Measurements from ENCODE around the gene XPO6.

XPO6 gene

DNA sequence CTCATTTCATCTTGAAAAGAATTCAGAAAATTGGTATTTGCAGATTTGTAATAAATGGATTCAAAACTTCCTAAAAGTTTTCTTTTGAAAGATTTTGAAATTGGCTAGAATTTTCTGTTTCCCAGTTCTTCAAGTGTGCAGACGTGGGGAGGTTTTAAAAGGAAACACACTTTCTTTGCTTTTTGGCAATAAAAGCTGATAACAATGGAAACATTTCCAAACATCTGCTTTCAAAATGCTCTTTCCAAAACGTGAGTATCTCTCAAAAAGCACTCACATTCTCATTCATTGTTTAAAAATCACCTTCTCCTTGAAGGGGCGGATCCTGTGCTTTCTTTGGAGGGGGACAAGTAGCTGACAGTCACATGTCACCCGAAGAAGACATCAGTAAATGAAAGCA lies 139.7 kb downstream of the XPO6 start:
- Mint-ChIP-seq H3K4me3 (no peak overlapping the region), H3K4me1 (ENCODE audit: low read depth) (no peaks in the 10 kb centered on the region), H3K27ac (no peak overlapping the region), H3K36me3 (ENCODE audit: low read depth) (no peaks in the 10 kb centered on the region), H3K27me3 (peaks cover 5% of the 10 kb centered on the region), H3K9me3 (no peaks in the 10 kb centered on the region)

DNA sequence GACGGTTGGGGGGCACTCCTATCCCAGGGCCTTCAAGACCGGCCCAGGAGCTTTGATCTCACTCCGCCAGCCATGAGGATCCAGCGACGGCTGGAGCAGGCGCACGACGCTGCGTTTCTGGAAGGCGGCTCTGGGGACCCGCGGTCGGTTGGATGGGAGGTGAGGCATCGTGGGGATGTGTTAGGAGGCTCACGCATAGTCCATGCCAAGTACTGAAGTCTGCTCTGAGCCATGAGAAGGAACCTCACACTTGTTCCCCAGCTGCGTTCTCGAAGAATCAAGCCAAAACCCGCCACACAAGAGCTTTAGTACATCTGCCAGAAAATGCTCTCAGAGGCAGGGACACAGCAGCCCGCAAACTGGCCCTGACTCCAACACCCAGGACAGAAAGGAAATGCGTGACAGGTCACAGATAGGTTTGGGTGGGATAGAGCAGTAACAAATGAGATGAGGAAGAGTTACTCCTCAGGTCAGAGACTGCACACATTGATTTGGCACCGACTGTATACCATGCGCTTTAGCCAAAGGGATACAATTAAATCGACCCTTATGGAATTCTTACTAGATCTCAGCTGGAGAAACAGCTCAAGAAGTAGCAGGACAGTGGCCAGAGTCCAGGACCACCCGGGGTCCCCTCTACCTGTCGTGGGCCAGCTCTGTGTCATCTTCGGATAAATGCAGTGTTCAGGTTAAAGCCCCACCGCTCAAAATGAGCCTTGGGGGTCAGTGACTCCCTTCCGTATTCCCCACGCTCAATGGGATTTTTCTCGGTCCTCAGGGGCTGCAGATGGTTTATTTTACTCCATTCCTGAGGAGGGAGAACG lies 141.6 kb downstream of the XPO6 start:
- H3K36me3 Mint-ChIP-seq (ENCODE audit: low read depth) = no peaks in the 10 kb centered on the region
- no peaks in the 10 kb centered on the region for H3K9me3 Mint-ChIP-seq
- H3K27ac Mint-ChIP-seq = no peak overlapping the region
- no peak overlapping the region for H3K4me3 Mint-ChIP-seq
- peaks cover 9% of the 10 kb centered on the region for H3K27me3 Mint-ChIP-seq
- no peaks in the 10 kb centered on the region for H3K4me1 Mint-ChIP-seq (ENCODE audit: low read depth)

DNA sequence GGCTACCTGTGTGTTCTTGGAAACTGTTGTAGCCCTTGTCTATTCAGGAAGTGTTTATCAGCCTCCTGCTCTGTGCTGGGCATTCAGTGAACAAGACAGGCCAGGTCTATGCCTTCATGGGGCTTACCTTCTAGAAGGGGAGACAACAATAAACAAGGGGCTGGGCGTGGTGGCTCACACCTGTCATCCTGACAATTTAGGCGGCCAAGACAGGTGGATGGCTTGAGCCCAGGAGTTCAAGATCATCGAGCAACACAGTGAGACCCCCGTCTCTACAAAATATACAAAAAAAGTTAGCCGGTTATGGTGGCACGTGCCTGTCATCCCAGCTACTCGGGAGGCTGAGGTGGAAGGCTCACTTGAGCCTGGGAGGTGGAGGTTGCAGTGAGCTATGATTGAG lies 142.8 kb downstream of the XPO6 start:
- Mint-ChIP-seq H3K4me1 (ENCODE audit: low read depth) (no peaks in the 10 kb centered on the region), H3K36me3 (ENCODE audit: low read depth) (no peaks in the 10 kb centered on the region), H3K4me3 (no peak overlapping the region), H3K9me3 (no peaks in the 10 kb centered on the region), H3K27me3 (peaks cover 20% of the 10 kb centered on the region), H3K27ac (no peak overlapping the region)

DNA sequence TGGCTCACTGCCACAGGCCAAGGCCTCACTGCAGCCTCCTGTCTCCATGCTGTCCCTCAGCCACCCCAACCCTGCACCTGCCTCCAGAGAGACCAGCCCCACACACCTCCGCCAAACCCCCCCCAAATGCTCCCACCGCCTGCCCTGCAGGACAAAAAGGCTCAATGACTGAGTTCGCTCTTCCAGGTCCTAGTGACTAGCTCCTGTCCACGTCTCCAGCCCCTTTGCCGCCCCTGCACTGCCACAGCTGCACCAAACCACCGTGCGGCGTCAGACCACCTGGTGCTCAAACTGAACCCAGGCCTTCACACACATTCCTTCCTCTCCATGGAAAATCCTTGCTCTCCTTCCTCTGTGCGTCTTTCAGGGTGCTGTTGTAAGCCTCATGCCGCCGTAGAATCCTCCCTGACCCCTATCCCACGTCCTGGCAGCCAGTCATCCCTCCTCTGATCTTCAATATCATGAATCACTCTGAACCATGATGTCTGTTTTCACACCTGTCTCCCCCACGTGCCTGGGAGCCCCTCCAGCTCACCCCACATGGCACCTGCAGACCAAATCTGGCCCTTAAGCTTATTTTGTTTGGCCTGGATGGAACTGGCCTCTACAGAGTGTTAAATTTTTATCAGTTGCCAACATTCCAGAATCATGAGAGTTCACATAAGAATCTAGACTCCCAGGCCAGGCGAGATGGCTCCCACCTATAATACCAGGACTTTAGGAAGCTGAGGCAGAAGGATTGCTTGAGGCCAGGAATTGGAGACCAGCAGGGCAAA lies 144.0 kb downstream of the XPO6 start:
- Mint-ChIP-seq H3K4me3 (no peak overlapping the region), H3K36me3 (ENCODE audit: low read depth) (no peaks in the 10 kb centered on the region)

DNA sequence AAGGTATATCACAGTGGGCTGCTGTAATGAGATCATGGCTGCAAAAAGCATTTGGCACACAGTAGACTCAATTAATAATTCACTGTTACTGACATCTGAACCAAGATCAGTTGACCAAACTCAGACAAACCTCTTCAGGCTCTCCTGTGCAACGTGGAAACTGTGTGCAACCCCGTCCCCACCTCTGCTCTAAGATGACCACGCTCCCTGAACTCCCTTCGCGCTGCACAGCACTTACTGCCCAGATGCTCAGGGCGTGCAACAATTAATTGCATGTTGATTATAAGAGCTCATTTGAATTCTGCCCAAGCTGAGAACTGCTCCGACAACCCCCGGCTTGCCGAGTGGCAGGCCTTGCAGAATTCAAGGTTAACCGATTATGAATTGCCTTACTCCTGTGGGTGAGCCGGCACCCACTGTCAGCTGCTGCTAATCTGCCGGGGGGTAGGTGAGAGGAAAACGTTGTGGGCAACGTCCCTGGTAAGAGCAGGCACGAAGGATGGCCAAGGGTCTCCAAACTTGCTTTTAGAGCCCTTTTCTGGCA lies 147.0 kb downstream of the XPO6 start:
- no peaks in the 10 kb centered on the region for H3K9me3 Mint-ChIP-seq
- H3K27ac Mint-ChIP-seq = no peak overlapping the region
- no peaks in the 10 kb centered on the region for H3K36me3 Mint-ChIP-seq (ENCODE audit: low read depth)
- no peak overlapping the region for H3K4me3 Mint-ChIP-seq
- no peaks in the 10 kb centered on the region for H3K4me1 Mint-ChIP-seq (ENCODE audit: low read depth)
- H3K27me3 Mint-ChIP-seq = peaks cover 41% of the 10 kb centered on the region

More for the DNA sequence above, 144.0 kb downstream of the XPO6 start:
- H3K27ac Mint-ChIP-seq = no peak overlapping the region
- H3K9me3 Mint-ChIP-seq = no peaks in the 10 kb centered on the region
- no peaks in the 10 kb centered on the region for H3K4me1 Mint-ChIP-seq (ENCODE audit: low read depth)
- peaks cover 20% of the 10 kb centered on the region for H3K27me3 Mint-ChIP-seq

DNA sequence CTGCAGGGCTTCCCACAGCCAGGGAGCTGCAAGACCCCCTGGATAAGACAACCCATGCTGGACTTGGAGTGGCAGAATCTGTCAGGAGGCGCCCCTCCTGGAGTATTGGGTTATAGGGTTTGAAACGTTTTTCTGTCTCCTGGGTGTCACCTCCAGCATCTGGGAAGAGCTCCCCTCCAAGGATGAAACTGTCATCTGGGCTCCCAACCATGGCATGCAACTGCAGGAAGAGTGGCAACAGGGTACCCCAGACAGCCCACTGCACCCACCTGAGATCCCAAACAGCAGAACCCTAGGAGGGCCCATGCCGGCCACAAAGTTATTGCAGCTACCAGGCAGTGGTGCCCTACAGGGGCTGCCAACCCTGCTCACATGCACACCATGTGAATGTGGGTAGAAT lies 147.6 kb downstream of the XPO6 start:
- no peak overlapping the region for H3K4me3 Mint-ChIP-seq
- H3K4me1 Mint-ChIP-seq (ENCODE audit: low read depth) = no peaks in the 10 kb centered on the region
- no peak overlapping the region for H3K27ac Mint-ChIP-seq
- H3K9me3 Mint-ChIP-seq = no peaks in the 10 kb centered on the region
- H3K36me3 Mint-ChIP-seq (ENCODE audit: low read depth) = no peaks in the 10 kb centered on the region
- H3K27me3 Mint-ChIP-seq = peaks cover 47% of the 10 kb centered on the region

DNA sequence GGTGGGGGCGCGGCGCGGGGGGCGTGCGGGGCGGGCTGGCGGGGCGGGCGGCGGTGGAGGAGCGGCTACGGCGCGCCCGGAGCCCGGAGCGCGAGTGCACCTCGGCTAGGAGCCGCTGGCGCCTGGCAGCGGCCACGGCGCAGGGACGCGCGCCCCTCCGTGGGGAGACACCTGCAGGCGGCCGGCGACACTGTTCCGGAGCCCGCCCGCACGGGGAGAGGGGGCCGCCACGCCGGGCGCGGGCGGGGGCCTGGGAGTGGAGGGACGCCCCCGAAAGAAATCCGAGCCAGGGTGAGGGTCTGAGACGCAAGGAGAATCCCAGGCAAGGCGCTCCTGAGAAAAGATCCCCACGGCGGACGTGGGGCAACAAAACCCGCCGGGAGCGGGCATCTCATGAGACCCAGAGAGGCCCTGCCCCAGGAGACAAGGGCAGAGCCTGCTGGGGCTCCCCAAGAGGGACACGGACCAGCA lies 148.1 kb downstream of the XPO6 start, which contains the start of gene GSG1L:
TSS of gene GSG1L (minus strand) at position 124 of the 471 bp plus-strand sequence. CDS start 290 bp downstream, outside the sequence.
- Mint-ChIP-seq H3K36me3 (ENCODE audit: low read depth) (no peaks in the 10 kb centered on the region), H3K27me3 (peaks cover 52% of the 10 kb centered on the region), H3K9me3 (no peaks in the 10 kb centered on the region), H3K27ac (no peak within 1 kb of the TSS), H3K4me1 (ENCODE audit: low read depth) (no peaks in the 10 kb centered on the region), H3K4me3 (no peak within 1 kb of the TSS)

DNA sequence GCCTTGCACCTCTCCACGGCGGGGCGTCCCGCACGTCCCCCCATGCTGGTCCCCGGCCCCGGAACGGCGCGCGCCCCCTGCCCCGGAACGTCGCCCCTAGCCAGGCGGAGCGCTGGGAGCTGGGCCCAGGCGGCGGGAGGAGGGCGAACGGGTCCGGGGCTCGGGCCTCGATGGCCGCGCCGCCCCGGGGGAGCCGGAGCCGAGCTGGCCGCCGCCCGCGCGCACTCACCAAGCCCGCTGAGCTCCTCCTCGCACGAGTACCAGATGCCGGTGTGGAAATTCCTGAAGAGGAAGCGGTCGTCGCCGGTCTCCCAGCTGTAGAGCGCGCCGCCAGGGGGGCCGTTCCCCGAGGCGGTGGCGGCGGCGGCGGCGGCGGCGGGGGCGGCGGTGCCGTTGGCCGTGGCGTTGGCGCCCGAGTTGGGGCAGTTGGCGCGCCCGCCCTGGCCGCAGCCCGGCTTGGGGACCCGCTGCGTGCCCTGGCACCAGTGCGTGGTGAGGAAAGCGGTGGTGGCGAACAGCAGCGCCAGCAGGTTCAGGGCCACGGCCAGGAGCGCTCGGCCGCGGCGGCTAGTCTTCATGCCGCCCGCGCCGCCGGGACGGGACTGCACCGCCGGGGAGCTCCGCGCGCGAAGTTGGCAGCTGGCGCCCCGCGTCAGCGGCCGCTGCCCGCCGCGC lies 148.8 kb downstream of the XPO6 start:
- Mint-ChIP-seq H3K4me1 (ENCODE audit: low read depth) (no peaks in the 10 kb centered on the region), H3K36me3 (ENCODE audit: low read depth) (no peaks in the 10 kb centered on the region), H3K4me3 (no peak overlapping the region), H3K27ac (no peak overlapping the region), H3K27me3 (peaks cover 55% of the 10 kb centered on the region), H3K9me3 (no peaks in the 10 kb centered on the region)

DNA sequence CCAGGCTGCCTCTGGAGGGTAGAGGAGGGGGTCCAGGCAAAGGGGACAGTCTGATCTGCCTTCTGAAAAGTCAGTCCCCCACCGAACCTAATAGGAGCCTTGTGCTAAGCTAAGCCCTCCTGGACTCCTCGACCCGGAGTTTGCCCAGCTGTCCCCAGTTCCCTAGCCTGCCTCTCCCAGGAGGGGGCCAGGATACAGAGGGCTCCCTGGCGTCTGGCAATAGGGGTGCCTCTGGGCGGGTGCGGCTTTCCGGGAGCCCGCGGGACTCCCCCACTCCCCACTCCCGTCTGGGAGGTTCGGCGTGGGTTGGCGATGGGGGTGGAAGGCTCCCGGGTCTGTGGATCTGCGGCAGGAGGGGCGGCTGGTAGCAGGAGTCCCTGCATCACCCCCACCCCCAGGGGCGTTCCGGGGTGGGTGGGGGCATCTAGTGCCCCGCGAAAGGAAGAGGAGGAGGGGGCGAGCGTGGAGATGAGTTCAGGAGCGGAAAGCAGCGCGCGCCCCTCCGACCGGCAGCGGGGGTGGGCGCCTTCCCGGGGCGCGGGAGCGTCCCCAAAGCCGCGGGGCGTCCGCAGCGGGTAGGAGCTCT lies 149.4 kb downstream of the XPO6 start:
- Mint-ChIP-seq H3K36me3 (ENCODE audit: low read depth) (no peaks in the 10 kb centered on the region), H3K4me3 (no peak overlapping the region), H3K9me3 (no peaks in the 10 kb centered on the region), H3K4me1 (ENCODE audit: low read depth) (no peaks in the 10 kb centered on the region), H3K27ac (no peak overlapping the region), H3K27me3 (peaks cover 59% of the 10 kb centered on the region)

DNA sequence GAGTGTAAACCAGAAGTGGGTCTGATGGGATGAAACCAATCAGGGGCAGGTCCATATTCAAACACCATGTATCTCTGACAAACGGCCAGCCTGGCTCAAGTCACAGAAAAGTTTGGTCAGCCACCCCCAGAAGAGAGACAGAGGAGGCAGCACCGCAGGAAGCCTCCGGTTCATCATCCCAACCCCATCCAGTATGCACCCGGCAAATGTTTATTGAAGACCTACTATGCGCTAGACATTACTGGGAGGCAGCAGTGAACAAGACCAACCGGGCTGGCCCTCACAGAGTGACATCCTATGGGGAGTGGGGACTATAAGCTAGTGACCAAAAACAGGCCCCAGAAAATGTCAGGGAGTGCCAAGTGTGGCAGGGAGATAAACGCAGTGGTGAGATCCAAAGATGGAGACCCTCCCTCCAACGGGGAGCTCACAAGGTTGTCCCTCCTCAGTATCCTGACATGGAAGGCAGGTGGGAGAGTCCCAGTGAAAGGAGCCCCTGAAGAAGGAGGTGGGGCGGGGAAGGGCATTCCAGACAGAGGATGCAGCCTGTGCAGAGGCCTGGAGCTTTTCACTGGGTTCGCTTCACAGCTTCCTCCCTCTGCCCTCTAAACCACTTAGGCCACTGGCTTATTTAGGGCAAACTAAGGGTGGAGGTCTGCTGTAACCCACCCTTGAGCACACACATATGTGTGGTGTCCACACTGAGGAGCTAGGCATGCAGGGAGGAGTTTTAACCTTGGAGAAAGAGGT lies 150.2 kb downstream of the XPO6 start:
- Mint-ChIP-seq H3K9me3 (no peaks in the 10 kb centered on the region), H3K27me3 (peaks cover 64% of the 10 kb centered on the region), H3K4me3 (no peak overlapping the region), H3K4me1 (ENCODE audit: low read depth) (no peaks in the 10 kb centered on the region), H3K36me3 (ENCODE audit: low read depth) (no peaks in the 10 kb centered on the region), H3K27ac (no peak overlapping the region)

DNA sequence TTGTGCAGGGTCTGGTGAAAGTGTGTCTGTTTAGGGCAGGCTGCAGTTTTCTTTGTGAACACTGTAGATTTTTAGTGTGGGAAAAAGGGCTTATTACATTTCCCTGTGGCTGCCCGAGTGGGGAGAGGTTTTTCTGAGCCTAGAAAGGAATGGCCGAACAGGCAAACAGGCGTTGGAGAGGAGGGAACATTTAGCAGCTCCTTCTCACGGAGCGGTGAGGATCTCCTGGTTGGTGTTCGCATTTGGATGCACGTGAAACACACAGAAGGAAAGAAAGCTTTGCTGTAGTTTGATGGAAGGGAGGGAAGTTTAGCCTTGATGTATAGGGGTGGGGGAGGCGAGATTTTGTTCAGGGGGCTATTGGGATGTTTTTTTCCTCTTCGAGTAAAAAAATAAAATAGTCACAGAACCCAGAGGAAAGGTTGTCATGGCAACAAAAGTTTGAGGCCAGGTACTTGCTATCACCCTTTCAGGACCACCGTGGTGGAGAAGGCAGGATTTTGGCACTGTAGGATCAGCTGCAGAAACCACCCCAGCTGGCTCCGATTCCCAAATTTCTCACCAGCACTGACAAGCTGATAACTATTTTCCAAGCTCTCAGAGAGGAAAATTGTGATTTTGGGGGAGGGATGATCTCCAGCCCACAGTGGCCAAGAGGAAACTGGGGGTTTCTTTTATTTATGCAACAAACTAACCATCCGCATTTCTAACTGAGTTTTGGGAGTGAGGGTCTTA lies 151.8 kb downstream of the XPO6 start:
- Mint-ChIP-seq H3K36me3 (ENCODE audit: low read depth) (no peaks in the 10 kb centered on the region), H3K4me3 (no peak overlapping the region), H3K27me3 (peaks cover 60% of the 10 kb centered on the region), H3K4me1 (ENCODE audit: low read depth) (no peaks in the 10 kb centered on the region), H3K27ac (no peak overlapping the region), H3K9me3 (no peaks in the 10 kb centered on the region)

DNA sequence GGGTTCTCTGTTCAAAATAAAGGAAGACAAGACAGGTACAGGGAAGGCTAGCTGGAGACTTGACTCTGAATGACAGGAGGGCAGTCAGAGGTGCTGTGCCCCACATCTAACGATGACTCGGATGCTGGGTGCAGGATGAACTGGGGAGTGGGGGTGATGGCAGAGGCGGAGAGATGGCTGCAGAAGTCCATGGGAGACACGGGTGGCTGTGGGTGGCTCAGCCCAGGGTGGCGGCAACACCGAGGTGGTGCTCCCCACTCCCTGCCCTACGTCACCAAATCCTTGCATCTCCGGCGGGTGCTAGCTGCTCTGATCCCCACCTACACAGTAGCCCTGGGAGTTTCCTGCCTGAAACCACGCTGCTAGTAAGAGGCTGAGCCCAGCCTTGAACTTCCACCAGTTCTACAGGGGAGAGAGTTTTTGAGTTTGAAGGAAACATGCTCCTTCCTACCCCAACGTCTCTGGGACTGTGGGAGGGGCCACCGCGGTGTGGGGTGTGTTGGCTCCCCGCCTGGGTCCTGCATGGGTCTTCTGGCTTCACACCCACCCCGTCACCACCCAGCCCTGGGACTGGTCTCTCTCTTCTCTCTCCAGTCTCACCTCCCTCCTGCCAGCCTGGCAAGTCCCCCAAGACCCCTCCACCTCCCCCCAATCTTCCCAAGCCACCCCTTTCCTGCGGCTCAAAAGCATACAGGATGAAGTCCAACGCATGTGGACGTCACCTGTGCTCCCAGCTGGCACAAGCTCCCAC lies 152.8 kb downstream of the XPO6 start:
- H3K27ac Mint-ChIP-seq = no peak overlapping the region
- H3K36me3 Mint-ChIP-seq (ENCODE audit: low read depth) = no peaks in the 10 kb centered on the region
- no peak overlapping the region for H3K4me3 Mint-ChIP-seq
- H3K4me1 Mint-ChIP-seq (ENCODE audit: low read depth) = no peaks in the 10 kb centered on the region
- H3K9me3 Mint-ChIP-seq = no peaks in the 10 kb centered on the region
- peaks cover 51% of the 10 kb centered on the region for H3K27me3 Mint-ChIP-seq

DNA sequence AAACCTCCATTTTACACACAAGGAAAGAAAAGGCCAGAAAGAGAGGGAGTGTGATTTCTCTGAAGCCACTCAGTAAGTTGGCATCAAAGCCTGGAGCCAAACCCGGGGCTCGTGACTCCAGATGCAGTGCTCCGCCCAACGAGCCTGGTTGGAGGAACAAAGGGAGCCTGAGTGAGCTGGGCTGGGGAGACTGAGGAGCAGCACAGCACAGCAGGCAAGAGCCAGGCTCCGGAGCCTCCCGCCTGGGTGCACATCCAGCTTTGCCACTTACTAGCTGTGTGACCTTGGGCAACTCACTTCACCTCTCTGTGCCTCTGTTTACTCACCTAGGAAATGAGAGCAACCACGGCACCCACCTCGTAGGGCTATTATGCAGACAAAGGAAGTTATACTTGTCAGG lies 153.8 kb downstream of the XPO6 start:
- Mint-ChIP-seq H3K4me3 (no peak overlapping the region), H3K4me1 (ENCODE audit: low read depth) (no peaks in the 10 kb centered on the region), H3K36me3 (ENCODE audit: low read depth) (no peaks in the 10 kb centered on the region), H3K27me3 (peaks cover 56% of the 10 kb centered on the region), H3K27ac (no peak overlapping the region), H3K9me3 (no peaks in the 10 kb centered on the region)

All from stimulated activated naive CD8-positive, alpha-beta T cell treated with anti-CD3 and anti-CD28 coated beads, Interleukin-15, Interleukin-2, amounts not matched to agents 100 ng/mL and 50 ng/mL, for 24 hours (primary cell).